ENCODE measurements around the gene HYLS1.
"Not testable (repeated sequence)": the region's sequence is repeated elsewhere in the genome, so short reads cannot be mapped to it uniquely, and the experiment has no call there.

Gene HYLS1

DNA sequence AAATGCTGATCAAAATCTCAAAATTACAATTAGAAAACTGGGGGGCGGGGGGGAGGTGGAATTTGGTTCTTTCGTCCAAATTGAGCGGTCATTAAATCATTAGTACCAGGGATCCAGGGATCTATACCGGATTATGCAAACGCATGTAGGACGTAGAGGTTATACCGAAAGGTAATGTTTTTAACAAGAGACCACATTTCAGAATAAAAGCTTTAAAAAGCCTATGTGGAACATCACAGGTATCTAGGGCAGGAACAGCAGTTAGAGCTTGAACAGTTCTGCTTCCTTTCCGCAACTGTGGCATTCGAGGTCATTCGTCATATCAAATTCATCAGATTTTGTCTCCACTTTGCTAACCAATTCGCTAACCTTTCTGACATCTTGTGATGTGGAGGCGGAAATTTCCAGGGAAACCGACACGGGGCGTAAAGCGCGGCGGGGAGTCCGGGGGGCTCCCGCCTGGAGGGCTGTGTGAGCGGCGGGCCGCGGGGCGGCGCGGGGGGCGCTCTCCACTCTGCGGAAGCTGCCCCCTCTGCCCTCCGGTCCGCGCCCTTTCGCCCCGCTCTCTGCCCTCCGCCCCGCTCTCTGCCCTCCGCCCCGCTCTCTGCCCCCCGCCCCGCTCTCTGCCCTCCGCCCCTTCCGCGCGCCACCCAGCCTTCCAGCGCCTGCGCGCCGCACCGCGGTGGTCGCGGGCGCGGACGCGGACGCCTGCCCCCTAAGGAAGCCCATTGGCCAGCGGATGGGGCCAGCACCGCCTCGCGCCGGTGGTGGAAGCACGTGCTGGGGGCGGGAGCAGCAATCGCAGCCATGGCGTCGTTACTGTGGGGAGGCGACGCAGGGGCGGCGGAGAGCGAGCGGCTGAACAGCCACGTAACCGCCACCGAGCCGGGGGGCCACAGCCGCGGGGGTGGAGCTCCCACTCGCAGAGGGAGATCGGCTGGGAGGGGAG, 16.5 kb downstream of the HYLS1 start, which contains the start of gene DDX25:
TSS of gene DDX25 (plus strand) at position 798 of the 949 bp plus-strand sequence. CDS start at position 808, 10 bp downstream.
- DNase-seq, result peak; percentile 15

DNA sequence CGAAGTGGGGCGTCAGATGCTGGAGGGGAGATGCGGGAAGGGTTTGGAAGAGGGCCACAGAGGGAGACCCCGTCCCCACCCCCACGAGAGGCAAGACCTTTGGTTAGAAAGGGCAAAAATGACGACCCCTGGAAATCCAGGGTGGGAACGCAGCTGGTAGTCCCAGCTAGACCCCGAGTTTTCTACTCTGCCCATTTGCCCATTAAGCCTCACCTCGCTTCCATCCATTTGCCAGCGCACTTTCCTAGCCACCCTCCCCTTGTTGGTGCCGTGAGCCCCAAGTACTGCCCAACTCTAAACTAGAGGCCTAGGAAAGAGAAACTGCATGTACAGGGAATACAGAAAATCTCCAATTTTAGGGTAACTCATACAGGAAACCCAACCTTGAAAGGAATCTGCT, 17.2 kb downstream of the HYLS1 start:
- no peak for DNase-seq

DNA sequence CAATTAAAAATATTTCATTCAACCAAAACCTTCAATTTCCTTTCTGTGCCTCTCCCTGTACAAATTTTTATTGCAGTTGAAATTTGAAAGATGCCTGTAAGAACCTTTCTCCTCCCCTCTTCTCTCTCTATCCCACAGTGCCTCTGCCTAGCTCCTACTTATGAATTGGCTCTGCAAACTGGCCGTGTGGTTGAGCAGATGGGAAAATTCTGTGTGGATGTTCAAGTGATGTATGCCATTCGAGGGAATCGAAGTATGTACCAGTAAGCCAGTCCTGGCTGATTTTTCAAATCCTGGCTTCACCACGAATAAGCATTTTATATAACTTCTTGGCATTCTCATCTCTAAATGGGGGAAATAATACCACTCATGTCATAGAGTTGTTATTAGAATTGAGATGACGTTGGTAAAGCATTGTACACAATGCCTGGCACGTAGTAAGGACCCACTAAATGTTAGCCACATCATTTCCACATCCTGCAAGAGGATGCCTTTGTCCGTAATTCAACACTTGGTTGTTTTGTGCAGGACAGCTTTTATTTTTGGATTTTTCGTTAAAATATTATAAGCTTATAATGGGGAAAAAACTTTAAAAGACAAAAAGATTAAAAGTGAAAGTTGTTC, 22.9 kb downstream of the HYLS1 start:
- DNase-seq, result no peak

DNA sequence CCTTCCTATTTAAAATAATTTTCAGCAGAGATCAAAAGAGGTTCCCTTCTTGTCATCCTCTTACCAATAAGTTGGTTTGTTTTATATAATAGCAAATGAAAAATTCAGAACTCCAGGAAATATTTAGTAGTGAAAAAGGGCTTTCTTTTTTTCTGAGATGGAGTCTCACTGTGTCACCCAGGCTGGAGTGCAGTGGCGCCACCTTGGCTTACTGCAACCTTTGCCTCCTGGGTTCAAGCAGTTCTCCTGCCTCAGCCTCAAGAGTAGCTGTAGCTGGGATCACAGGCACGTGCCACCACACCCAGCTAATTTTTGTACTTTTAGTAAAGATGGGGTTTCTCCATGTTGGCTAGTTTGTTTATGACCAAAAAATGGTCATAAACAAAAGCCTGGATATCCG, 27.1 kb downstream of the HYLS1 start:
- DNase-seq, result not testable (repeated sequence)

DNA sequence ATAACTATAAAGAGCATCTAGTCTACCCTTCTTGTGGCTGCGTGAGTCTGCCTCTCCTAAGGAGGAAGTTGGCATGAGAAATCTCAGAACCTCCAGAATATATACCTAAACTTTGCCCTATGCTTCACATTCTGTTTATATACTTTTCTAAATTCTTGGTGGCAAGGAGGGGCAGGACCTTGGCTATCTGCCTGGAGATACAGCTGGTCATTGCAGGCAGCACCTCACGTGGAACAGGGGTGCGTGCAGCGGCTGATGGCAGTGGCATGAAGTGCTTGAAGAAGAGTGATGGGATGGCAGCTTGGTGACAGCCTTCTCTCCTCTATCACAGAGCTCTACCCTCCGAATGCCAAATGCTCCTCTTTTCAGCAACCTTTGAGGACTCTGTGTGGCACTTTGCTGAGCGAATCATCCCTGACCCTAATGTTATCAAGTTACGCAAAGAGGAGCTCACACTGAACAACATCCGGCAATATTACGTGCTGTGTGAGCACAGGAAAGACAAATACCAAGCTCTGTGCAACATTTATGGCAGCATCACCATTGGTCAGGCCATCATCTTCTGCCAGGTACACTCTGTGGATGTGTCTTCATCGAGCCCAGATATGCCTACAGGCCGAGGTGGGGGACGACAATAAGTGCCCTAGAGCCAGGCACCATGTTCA, 29.3 kb downstream of the HYLS1 start:
- no peak for DNase-seq

DNA sequence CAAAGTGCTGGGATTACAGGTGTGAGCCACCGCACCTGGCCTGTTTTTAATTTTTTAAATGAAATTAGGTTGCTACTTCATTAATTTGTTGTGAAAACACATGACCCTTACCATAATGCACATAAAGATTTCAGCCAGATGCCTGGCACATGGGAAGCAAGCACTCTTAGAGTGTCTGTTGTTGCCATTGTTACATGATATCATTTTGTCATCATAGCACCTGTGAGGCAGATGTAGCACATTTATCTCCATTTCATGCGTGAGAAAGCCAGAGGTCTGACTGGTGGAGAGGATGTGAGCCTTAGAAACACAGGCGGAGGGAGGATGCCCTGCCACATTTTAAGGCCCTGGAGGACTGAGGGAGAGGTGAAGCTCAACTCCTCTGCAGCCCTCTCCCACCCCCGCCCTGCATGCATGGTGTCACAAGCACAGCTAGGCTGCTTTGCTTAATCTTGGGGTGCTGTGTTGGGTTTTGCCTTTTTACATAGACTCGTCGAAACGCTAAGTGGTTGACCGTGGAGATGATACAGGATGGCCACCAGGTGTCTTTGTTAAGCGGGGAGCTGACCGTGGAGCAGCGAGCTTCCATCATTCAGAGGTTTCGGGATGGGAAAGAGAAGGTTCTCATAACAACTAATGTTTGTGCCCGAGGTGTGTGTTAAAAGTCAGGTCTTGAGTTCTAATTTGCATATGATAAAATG, 30.8 kb downstream of the HYLS1 start:
- DNase-seq, result no peak

DNA sequence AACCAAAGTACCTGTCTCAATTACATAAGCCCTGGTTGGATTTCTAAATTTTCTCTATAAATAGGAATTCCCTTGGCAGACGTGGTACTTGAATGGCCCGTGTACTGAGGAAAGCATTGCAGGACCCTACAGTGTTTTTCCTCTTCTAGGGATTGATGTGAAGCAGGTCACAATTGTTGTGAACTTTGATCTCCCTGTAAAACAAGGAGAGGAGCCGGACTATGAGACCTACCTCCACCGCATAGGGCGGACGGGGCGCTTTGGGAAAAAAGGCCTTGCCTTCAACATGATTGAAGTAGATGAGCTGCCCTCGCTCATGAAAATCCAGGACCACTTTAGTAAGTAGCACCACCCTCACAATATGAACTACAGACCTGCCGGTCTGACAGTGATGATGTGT, 33.6 kb downstream of the HYLS1 start:
- DNase-seq, result no peak

DNA sequence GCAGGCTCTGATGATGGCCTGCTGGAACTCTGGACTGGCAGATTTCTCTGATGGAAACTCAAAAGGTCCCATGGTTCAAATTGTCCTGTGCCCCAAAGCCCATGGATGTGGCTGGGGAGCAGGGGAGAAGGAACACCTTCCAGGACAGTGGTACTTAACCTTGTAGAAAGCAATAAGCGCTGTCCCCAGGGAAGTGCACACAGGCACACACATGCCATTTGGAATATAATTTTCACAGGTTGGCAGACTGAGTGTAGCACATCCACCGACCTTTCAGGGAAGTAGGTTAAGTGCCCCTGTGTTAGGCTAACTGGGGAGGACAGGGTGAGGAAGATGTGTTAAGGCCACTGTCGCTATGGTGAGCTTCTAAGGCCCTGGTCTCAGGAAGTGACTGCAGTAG, 34.7 kb downstream of the HYLS1 start:
- DNase-seq, result no peak

DNA sequence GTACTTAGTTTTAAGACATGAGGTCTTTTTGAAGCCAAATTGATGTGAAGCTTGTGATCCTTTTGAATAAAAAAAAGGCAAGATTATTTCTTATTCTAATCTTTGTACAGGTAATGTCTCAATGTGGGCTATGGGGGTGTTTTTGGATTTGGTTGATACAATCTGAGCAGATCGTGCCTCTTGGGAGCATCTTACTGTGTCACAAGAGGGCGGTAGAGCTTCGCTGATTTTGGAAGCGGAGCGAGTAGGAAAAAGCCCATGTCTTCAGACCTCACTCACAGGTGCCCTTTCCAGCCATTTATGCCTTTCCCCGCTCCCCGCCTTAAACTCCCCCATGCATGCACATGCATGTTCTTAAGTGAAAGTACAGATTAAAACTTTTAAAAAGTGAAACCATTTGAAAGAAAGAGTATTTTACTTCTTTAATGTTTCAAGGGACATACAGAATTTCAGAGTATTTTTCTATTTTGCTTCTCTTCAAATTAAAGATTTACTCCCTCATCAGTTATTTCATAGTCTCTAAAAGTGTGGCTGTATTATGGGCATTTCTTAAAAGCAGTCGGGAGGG, 35.6 kb downstream of the HYLS1 start:
- peak; percentile 31 for DNase-seq

DNA sequence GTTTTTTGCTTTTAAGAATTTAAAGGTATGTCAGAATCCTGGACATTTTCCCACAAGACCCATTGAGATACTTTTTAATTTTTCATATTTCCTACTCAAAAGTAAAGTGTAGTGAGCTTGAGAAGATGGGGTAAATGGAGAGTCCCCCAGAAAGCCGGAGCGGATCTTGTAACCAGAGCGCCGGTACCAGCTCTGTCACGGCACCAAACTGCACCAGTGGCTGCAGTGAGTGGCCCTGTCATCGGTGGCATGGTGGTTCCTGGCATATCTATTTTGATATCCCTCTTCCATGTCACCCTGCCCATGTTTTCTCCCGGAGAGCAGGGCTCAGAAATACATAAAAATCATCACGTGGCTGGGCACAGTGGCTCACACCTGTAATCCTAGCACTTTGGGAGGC, 36.2 kb downstream of the HYLS1 start:
- DNase-seq, result no peak

DNA sequence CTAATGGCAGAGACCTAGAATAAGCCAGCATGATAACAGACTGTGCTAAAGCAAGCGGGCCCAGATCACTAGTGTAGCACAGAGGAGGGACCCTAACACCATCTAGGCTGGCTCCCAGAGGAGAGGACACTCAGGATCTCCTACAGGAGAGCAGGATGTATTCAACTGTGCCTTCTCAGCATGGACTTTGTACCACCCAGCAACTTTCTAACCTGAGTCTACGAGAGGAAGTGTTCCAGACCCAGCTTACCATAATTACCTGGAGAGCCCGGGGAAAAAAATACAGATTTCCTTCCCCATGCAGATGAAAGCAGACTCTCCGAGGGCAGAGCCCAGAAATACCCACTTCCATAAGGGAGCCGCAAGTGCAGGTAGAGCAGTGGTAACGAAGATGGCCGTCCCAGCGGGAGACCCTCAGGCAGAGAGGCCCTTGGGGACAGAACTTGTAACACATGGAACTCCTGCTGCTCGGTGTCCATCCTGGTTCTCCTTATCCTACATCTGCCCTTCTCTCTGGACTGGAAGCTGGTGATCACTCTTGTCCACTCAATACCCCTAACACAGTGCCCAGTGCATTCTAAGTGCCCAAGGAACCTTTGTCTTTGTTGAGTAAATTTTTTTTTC, 37.0 kb downstream of the HYLS1 start:
- DNase-seq, result no peak

DNA sequence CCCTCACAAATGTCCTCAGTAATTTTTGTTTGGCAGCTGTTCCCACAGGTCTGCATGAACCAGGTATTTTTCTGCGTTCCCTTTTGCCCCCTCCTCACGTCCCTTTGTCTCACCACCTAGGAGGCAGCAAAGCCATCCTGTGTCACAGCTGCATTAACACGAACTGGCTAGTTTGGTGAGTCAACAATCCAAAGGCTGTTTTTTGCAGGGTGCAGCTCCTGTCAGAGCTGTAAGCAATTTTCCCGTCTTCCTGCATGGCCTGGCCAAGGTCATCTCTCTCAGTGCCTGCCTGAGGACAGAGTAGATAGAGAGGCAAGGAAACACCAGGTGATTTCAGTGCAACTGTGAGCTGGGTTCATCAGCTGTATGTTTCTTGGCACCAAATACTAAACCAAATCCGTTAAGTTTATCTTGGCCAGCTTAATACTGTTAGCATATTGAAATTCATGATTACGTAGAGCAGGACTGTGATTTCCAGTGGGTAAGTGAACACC, 37.8 kb downstream of the HYLS1 start:
- DNase-seq, result no peak

DNA sequence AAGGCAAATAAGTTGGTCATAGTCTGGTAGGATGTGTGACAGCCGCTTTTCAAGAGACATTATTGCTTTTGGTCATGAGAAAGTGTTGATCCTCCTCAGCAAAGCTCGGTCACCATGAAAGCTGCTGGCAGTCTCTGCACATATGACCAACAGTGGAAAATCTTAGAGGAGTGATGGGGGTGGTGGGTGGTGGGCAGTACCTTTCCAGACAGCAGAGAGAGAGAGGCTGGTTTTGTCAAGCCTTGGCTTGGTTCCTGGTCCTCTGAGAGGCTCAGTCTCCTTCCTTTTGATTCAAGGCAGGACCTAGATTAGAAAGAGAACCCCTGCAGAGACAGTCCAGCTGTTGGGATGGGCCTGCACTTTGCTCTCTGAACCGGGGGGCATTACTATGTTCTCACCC, 38.3 kb downstream of the HYLS1 start:
- DNase-seq, result no peak

DNA sequence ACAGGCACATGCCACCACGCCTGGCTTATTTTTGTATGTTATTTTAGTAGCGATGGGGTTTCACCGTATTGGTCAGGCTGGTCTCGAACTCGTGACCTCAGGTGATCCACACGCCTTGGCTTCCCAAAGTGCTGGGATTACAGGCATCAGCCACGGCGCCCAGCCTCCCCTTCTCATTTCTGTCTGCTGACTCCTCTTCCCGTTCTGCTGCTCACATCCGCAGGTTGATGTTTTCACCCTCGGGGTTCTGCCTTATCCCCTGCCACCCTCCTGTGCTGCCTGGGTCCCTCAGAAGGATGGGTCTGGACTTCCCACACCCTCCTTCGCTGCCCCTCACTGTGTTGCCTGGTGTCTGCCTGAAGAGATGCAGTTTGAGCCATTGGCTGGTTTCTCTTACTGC, 39.2 kb downstream of the HYLS1 start:
- no peak for DNase-seq

DNA sequence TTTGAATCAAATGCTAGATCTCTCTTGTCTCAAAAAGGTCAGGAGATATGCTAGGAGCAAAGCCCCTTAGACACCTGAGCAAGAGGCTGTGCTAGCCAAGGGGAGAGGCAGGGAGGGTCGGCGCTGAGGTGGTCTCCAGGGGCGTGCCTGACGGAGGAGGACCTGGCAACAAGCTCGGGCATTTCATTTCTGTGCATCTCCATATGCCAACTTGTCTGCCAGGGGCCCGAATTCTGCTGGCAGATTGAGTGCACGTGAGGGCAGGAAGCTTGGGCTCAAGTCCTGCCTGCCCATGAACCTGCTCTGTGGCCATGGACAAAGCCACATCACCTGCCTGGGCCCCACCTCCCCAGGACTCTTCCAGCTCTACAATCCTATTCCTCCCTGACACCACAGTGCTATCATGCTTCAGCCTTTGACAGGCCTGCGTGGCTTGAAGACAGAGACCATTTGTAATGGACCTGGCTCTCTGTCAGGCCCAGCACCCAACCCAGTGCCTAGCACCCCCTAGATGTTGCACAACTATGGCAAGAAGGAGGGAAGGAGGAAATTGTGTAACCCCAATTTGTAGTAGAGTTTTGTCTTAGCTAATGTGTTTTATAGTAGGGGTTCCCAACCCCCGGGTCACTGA, 42.1 kb downstream of the HYLS1 start:
- no peak for DNase-seq

DNA sequence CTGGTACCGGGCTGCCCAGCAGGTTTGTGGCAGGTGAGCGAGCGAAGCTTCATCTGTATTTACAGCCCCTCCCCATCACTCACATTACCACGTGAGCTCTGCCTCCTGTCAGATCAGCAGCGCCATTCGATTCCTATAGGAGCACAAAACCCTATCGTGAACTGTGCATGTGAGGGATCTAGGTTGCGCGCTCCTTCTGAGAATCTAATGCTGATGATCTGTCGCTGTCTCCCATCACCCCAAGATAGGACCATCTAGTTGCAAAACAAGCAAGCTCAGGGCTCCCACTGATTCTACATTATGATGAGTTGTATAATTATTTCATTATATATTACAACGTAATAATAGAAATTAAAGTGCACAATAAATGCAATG, 42.6 kb downstream of the HYLS1 start:
- DNase-seq, result no peak

DNA sequence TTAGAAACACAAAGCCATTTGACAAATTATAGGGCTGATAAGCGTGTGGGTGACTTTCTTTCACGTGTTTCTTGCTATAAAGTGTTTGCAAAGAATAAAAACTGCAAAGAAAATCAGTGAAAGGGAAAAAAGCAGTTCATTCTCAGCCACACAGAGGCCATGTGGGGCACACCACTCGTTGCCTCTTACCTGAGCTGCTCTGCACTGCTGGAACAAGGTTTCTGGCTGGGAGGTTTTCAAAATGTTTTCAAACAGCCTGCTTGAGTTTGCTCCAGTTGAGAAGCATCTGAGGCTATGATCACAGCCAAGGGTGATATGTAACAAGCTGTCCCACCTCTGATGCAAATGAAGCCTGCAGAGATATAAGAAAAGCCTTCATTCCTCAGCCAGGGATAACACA, 43.6 kb downstream of the HYLS1 start:
- DNase-seq, result no peak

DNA sequence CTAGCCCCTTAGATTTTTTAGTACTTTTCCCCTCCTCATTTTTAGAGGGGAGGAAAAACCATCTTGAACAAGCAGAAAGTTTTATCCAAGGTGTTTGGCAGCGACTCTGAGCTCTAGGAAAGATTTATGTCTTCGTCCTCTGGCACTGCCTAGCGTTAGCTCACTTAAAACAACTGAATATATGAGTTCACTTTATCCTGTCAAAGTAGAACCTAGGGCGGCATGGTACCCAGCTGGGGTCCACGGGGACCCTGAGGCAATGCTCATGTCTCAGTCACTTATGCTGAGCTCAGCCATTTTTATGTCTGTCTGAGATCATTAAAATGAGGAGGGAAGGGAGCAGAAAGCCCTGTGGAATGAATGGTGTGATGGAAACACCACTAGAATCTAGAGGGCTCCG, 44.2 kb downstream of the HYLS1 start:
- DNase-seq, result no peak

DNA sequence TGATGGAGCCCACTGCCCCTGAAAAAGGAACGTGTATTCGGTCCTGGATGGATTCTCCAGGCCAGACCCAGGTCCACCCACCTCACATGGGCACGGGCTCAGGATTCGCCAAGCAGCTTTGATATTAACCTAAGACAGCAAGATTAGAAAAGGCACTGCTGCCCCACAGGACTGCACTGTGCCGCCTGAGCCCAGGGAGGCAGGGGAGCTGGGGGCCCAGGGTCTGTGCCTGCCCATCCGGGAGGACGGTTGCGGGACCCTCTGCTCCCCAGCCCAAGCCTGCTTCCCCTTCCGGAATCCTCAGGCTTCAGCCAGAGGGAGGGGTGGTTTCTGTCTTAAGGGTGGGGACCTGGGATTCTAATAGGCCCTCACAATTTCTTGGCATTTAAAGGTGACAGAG, 44.8 kb downstream of the HYLS1 start:
- no peak for DNase-seq

DNA sequence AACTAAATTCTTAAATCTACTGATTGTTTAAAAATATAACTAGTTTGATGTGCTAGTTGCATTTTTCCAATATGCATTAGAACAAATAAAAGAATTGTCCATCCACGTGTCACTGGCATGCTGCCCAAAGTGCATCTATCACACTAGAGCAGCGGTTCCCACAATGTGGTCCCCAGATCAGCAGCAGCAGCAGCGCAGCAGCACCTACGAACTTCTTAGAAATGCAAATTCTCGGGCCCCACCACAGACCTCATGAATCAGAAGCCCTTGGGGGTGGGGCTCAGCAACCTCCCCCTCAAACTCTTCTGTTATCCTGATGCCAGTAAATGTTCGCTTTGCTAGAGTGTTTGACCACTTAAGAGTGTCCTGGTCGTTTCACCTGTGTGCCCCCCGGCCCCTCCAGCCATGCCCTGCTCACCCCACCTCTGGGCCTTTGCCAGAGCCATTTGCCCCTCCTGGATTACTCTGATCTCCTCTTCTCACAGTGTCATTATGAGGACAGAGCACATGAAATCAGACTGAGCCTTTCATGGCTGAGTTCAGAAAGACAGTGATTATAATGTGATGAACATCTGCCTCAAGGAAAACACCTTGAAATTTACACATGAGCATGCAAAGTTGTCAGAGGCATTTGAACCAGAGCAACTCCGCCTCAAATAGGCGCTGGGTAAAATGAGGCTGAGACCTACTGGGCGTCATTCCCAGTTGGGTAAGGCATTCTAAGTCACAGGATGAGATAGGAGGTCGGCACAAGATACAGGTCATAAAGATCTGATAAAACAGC, 45.8 kb downstream of the HYLS1 start:
- DNase-seq, result no peak

DNA sequence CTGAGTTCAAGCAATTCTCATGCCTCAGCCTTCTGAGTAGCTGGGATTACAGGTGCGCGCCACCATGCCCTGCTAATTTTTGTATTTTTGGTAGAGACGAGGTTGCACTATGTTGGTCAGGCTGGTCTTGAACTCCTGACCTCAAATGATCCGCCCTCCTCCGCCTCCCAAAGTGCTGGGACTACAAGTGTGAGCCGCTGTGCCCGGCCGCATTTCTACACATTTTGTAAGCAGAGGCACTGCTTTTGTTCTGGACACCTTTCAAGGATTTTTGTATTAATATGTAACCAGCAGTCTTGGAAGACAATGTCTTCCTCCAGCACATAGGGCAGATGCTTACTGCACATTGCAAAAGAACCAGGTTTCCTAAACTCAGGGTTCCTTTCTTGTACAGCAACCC, 47.0 kb downstream of the HYLS1 start:
- DNase-seq, result no peak

Measured in effector CD8-positive, alpha-beta T cell (primary cell).